ENCODE data around the gene CBFA2T2. TPM values are rescaled to one million over a fixed set of nuclear protein-coding genes. Genes with fewer than 3 reads are reported as not detected.
"Not testable (repeated sequence)": the region's sequence is repeated elsewhere in the genome, so short reads cannot be mapped to it uniquely, and the experiment has no call there.

The CBFA2T2 gene
- total and polyA plus RNA-seq, 2 donors from 2014 or later: 5.5 to 17.3 TPM

- Histone ChIP-seq H3K36me3 (ENCODE audit: control insufficient read depth in 2 of 3, insufficient read depth in 3 of 3, low read length in 3 of 3) (peaks cover 5 to 30% (median 15%) of the 10 kb centered on the region in 3 donors), H3K4me3 (ENCODE audit: low read length in 3 of 3) (no peak overlapping the region), H3K9ac (ENCODE audit: low read length in 3 of 3) (no peak overlapping the region), H3K9me3 (ENCODE audit: control insufficient read depth in 2 of 3, insufficient read depth in 1 of 3, low read length in 3 of 3) (no peaks in the 10 kb centered on the region), H3K27ac (ENCODE audit: low read depth in 2 of 2, low read length in 2 of 2) (no peak overlapping the region), H3K4me1 (ENCODE audit: control insufficient read depth in 2 of 3, insufficient read depth in 2 of 3, low read depth in 1 of 3, low read length in 3 of 3) (peaks cover 0 to 12% (median 9%) of the 10 kb centered on the region in 3 donors), H3K27me3 (ENCODE audit: control insufficient read depth, insufficient read depth, low read length) (no peaks in the 10 kb centered on the region)
- intact Hi-C loops (cut with DNase I): no loop called here
- TF ChIP-seq, protein P1, sequence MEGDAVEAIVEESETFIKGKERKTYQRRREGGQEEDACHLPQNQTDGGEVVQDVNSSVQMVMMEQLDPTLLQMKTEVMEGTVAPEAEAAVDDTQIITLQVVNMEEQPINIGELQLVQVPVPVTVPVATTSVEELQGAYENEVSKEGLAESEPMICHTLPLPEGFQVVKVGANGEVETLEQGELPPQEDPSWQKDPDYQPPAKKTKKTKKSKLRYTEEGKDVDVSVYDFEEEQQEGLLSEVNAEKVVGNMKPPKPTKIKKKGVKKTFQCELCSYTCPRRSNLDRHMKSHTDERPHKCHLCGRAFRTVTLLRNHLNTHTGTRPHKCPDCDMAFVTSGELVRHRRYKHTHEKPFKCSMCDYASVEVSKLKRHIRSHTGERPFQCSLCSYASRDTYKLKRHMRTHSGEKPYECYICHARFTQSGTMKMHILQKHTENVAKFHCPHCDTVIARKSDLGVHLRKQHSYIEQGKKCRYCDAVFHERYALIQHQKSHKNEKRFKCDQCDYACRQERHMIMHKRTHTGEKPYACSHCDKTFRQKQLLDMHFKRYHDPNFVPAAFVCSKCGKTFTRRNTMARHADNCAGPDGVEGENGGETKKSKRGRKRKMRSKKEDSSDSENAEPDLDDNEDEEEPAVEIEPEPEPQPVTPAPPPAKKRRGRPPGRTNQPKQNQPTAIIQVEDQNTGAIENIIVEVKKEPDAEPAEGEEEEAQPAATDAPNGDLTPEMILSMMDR (IDR thresholded peaks at IDR 0.05; ENCODE audit: borderline replicate concordance, extremely low read depth, insufficient read depth): no peak
- no peak for DNase-seq
- FAIRE-seq: no peak
Observed at GRCh38 chr20:33646191-33646590, 156.3 kb downstream of the CBFA2T2 start.

- H3K9ac ChIP-seq (ENCODE audit: low read length in 3 of 3); H3K4me3 ChIP-seq (ENCODE audit: low read length in 3 of 3); DNase-seq; FAIRE-seq; H3K9me3 ChIP-seq (ENCODE audit: control insufficient read depth in 2 of 3, insufficient read depth in 1 of 3, low read length in 3 of 3); H3K27me3 ChIP-seq (ENCODE audit: control insufficient read depth, insufficient read depth, low read length); intact Hi-C loops (cut with DNase I); H3K27ac ChIP-seq (ENCODE audit: low read depth in 2 of 2, low read length in 2 of 2): not testable (repeated sequence)
- H3K4me1 ChIP-seq (ENCODE audit: control insufficient read depth in 2 of 3, insufficient read depth in 2 of 3, low read depth in 1 of 3, low read length in 3 of 3): peaks cover 3 to 15% (median 9%) of the 10 kb centered on the region in 3 donors
- H3K36me3 ChIP-seq (ENCODE audit: control insufficient read depth in 2 of 3, insufficient read depth in 3 of 3, low read length in 3 of 3): peaks cover 5 to 30% (median 13%) of the 10 kb centered on the region in 3 donors
Observed at GRCh38 chr20:33646959-33647602, 157.2 kb downstream of the CBFA2T2 start.

GRCh38 chr20:33647603-33648395 lies 157.9 kb downstream of the CBFA2T2 start:
- intact Hi-C loops (cut with DNase I): no loop called here
- Histone ChIP-seq H3K27me3 (ENCODE audit: control insufficient read depth, insufficient read depth, low read length) (no peaks in the 10 kb centered on the region), H3K4me3 (ENCODE audit: low read length in 3 of 3) (no peak overlapping the region), H3K9ac (ENCODE audit: low read length in 3 of 3) (no peak overlapping the region), H3K4me1 (ENCODE audit: control insufficient read depth in 2 of 3, insufficient read depth in 2 of 3, low read depth in 1 of 3, low read length in 3 of 3) (peaks cover 3 to 15% (median 9%) of the 10 kb centered on the region in 3 donors), H3K27ac (ENCODE audit: low read depth in 2 of 2, low read length in 2 of 2) (peak overlapping the region in 1 of 2 donors; percentile 19), H3K36me3 (ENCODE audit: control insufficient read depth in 2 of 3, insufficient read depth in 3 of 3, low read length in 3 of 3) (peaks cover 5 to 26% (median 13%) of the 10 kb centered on the region in 3 donors), H3K9me3 (ENCODE audit: control insufficient read depth in 2 of 3, insufficient read depth in 1 of 3, low read length in 3 of 3) (no peaks in the 10 kb centered on the region)
- FAIRE-seq (no peak), DNase-seq (no peak)
- TF ChIP-seq, protein P1 (IDR thresholded peaks at IDR 0.05; ENCODE audit: borderline replicate concordance, extremely low read depth, insufficient read depth): no peak

- H3K4me3 ChIP-seq (ENCODE audit: low read length in 3 of 3): no peak overlapping the region
- H3K9ac ChIP-seq (ENCODE audit: low read length in 3 of 3): no peak overlapping the region
- no peaks in the 10 kb centered on the region for H3K9me3 ChIP-seq (ENCODE audit: control insufficient read depth in 2 of 3, insufficient read depth in 1 of 3, low read length in 3 of 3)
- DNase-seq (peak in 1 of 5 donors; percentile 73), FAIRE-seq (no peak)
- H3K27ac ChIP-seq (ENCODE audit: low read depth in 2 of 2, low read length in 2 of 2): peak overlapping the region in 1 of 2 donors; percentile 19
- intact Hi-C loops (cut with DNase I): no loop called here
- peaks cover 5 to 19% (median 15%) of the 10 kb centered on the region in 3 donors for H3K4me1 ChIP-seq (ENCODE audit: control insufficient read depth in 2 of 3, insufficient read depth in 2 of 3, low read depth in 1 of 3, low read length in 3 of 3)
- no peaks in the 10 kb centered on the region for H3K27me3 ChIP-seq (ENCODE audit: control insufficient read depth, insufficient read depth, low read length)
- TF ChIP-seq, protein P1 (IDR thresholded peaks at IDR 0.05; ENCODE audit: borderline replicate concordance, extremely low read depth, insufficient read depth): no peak
- peaks cover 5 to 23% (median 13%) of the 10 kb centered on the region in 3 donors for H3K36me3 ChIP-seq (ENCODE audit: control insufficient read depth in 2 of 3, insufficient read depth in 3 of 3, low read length in 3 of 3)
Observed at GRCh38 chr20:33648396-33649004, 158.6 kb downstream of the CBFA2T2 start.

Data from kidney (tissue), 14 donors.